ENCODE data around the gene FAM89A. TPM values are rescaled to one million over a fixed set of nuclear protein-coding genes. Genes with fewer than 3 reads are reported as not detected.

The FAM89A gene
- total RNA-seq, 1 donor from 2014 or later: 3.1 TPM

MicroRNAs within 50 kb of the gene (microRNA counts, 767-probe panel; counts per million panel counts)
- not detected for microRNA hsa-miR-1182

Other genes with a start within 250 kb of the FAM89A start
- 100 and 168 TPM in 2 replicates for gene C1orf198, start 171.7 kb downstream of the FAM89A start, total RNA-seq
- gene TTC13, start 61.4 kb downstream of the FAM89A start, total RNA-seq: 37.8 and 58.9 TPM in 2 replicates
- gene ARV1, start 61.2 kb downstream of the FAM89A start, total RNA-seq: 19.7 and 28.2 TPM in 2 replicates
- not detected in 2 replicates for gene TRIM67, start 121.8 kb upstream of the FAM89A start, total RNA-seq
- gene GNPAT, start 201.0 kb upstream of the FAM89A start, total RNA-seq: 85.0 and 86.0 TPM in 2 replicates